Mesenchymal stem cell (in vitro differentiated cells and primary cell): ENCODE measurements around the gene CDCA8.

Experiments
- DNase-seq: peaks from one replicate; pipeline ENCODE4 v3.0.0-alpha.2; 2013
- H2AFZ ChIP-seq: one replicate; pipeline ENCODE4 v1.6.1; 2013; ENCODE audit warnings: low read depth, mild to moderate bottlenecking, control low read depth, inconsistent platforms, low read length, moderate library complexity
- H2AK5ac ChIP-seq: 2 replicates; pipeline ENCODE4 v1.6.1; 2013; ENCODE audit warnings: low read length, moderate library complexity, mild to moderate bottlenecking, inconsistent platforms; ENCODE audit not compliant: severe bottlenecking
- H2BK120ac ChIP-seq: one replicate; pipeline ENCODE4 v1.6.1; 2013; ENCODE audit warnings: low read depth, mild to moderate bottlenecking, inconsistent platforms, low read length, moderate library complexity
- H2BK12ac ChIP-seq, 2 experiments: one replicate each; pipeline ENCODE4 v1.6.1; 2013; ENCODE audit warnings: inconsistent platforms in 2 of 2, low read length in 2 of 2, mild to moderate bottlenecking in 2 of 2, moderate library complexity in 2 of 2, control low read depth in 1 of 2
- H2BK15ac ChIP-seq: one replicate; pipeline ENCODE4 v1.6.1; 2013; ENCODE audit warnings: mild to moderate bottlenecking, low read depth, inconsistent platforms; ENCODE audit not compliant: poor library complexity, severe bottlenecking
- H2BK5ac ChIP-seq: 2 replicates; pipeline ENCODE4 v1.6.1; 2013; ENCODE audit warnings: low read depth, mild to moderate bottlenecking, low read length, control low read depth, inconsistent platforms; ENCODE audit not compliant: poor library complexity, severe bottlenecking
- H3K14ac ChIP-seq, 2 experiments: one replicate each; pipeline ENCODE4 v1.6.1; 2013; ENCODE audit warnings: inconsistent platforms in 2 of 2, low read length in 2 of 2, control low read depth in 1 of 2, mild to moderate bottlenecking in 1 of 2, moderate library complexity in 1 of 2
- H3K18ac ChIP-seq, 2 experiments: one replicate each; pipeline ENCODE4 v1.6.1; 2013; ENCODE audit warnings: inconsistent platforms in 2 of 2, low read length in 2 of 2, control low read depth in 1 of 2, low read depth in 1 of 2, mild to moderate bottlenecking in 1 of 2
- H3K23ac ChIP-seq, 2 experiments: one replicate each; pipeline ENCODE4 v1.6.1; 2013; ENCODE audit warnings: inconsistent platforms in 2 of 2, low read length in 2 of 2, mild to moderate bottlenecking in 2 of 2, moderate library complexity in 2 of 2, control low read depth in 1 of 2
- H3K27ac ChIP-seq: 2 replicates; pipeline ENCODE4 v1.5.1; 2013; ENCODE audit warnings: mild to moderate bottlenecking, moderate library complexity, low read length, control low read depth, inconsistent platforms; ENCODE audit not compliant: poor library complexity, severe bottlenecking
- H3K27me3 ChIP-seq, 2 experiments: 2 replicates each; pipeline versions ENCODE4 v1.6.1 to v1.7.0; 2013; ENCODE audit warnings: low read length in 2 of 2, mild to moderate bottlenecking in 2 of 2, moderate library complexity in 2 of 2, control low read depth in 1 of 2, inconsistent platforms in 1 of 2; ENCODE audit not compliant: control insufficient read depth in 1 of 2, insufficient read depth in 1 of 2
- H3K36me3 ChIP-seq, 2 experiments: 2 replicates each; pipeline versions ENCODE4 v1.6.1 to v1.7.0; 2013; ENCODE audit warnings: low read length in 2 of 2, control low read depth in 1 of 2, inconsistent platforms in 1 of 2, low read depth in 1 of 2, mild to moderate bottlenecking in 1 of 2; ENCODE audit not compliant: insufficient read depth in 2 of 2, control insufficient read depth in 1 of 2
- H3K4ac ChIP-seq, 2 experiments: one replicate each; pipeline ENCODE4 v1.6.1; 2013; ENCODE audit warnings: inconsistent platforms in 2 of 2, low read length in 2 of 2, mild to moderate bottlenecking in 2 of 2, moderate library complexity in 2 of 2, control low read depth in 1 of 2, low read depth in 1 of 2
- H3K4me1 ChIP-seq: 2 replicates; pipeline ENCODE4 v1.6.1; 2013; ENCODE audit warnings: low read depth, low read length, control low read depth; ENCODE audit not compliant: control insufficient read depth, insufficient read depth
- H3K4me2 ChIP-seq: 2 replicates; pipeline ENCODE4 v1.6.1; 2013; ENCODE audit warnings: low read length, mild to moderate bottlenecking, inconsistent platforms; ENCODE audit not compliant: poor library complexity, severe bottlenecking
- H3K4me3 ChIP-seq, 2 experiments: 2 replicates each; pipeline versions ENCODE4 v1.5.1 to v1.7.0; 2013; ENCODE audit warnings: low read length in 2 of 2, mild to moderate bottlenecking in 2 of 2, control low read depth in 1 of 2, low read depth in 1 of 2; ENCODE audit not compliant: insufficient read depth in 1 of 2
- H3K79me1 ChIP-seq: replicated peaks from 2 replicates; pipeline ENCODE4 v1.6.1; 2013; ENCODE audit warnings: mild to moderate bottlenecking, control low read depth, low read length, inconsistent platforms; ENCODE audit not compliant: poor library complexity, severe bottlenecking
- H3K9ac ChIP-seq: 2 replicates; pipeline ENCODE4 v1.7.0; 2013; ENCODE audit warnings: mild to moderate bottlenecking, low read length, moderate library complexity
- H3K9me3 ChIP-seq: 2 replicates; pipeline ENCODE4 v1.7.0; 2013; ENCODE audit warnings: mild to moderate bottlenecking, low read length; ENCODE audit not compliant: control insufficient read depth
- H4K8ac ChIP-seq: one replicate; pipeline ENCODE4 v1.6.1; 2013; ENCODE audit warnings: inconsistent platforms, mild to moderate bottlenecking, low read length, moderate library complexity
- H4K91ac ChIP-seq: one replicate; pipeline ENCODE4 v1.6.1; 2013; ENCODE audit warnings: mild to moderate bottlenecking, low read length, inconsistent platforms
- WGBS: methylation state at CpG from one replicate; pipeline ENCODE4 v1.1.7; 2013; ENCODE audit warnings: mixed read lengths; 5-methylcytosine and 5-hydroxymethylcytosine counted together

CDCA8 gene

GRCh38 chr1:37656026-37656425 is 36.3 kb upstream of the CDCA8 start:
- no peak overlapping the region for H4K91ac ChIP-seq
- H3K14ac ChIP-seq = no peak overlapping the region
- H3K4me1 ChIP-seq = no peaks in the 10 kb centered on the region
- H4K8ac ChIP-seq = no peak overlapping the region
- no peak overlapping the region for H3K18ac ChIP-seq
- H2AK5ac ChIP-seq = no peak overlapping the region
- no peak overlapping the region for H2AFZ ChIP-seq
- H2BK5ac ChIP-seq = no peak overlapping the region
- H3K4me3 ChIP-seq = no peak overlapping the region
- 80% methylated on average over 7 of the region's 7 CpGs for WGBS
- H2BK12ac ChIP-seq = no peak overlapping the region
- no peak overlapping the region for H3K9ac ChIP-seq
- no peak overlapping the region for H3K27ac ChIP-seq
- no peaks in the 10 kb centered on the region for H3K79me1 ChIP-seq
- H3K4ac ChIP-seq = no peak overlapping the region
- no peak overlapping the region for H2BK15ac ChIP-seq
- no peaks in the 10 kb centered on the region for H3K9me3 ChIP-seq
- no peaks in the 10 kb centered on the region for H3K36me3 ChIP-seq
- H3K23ac ChIP-seq = no peak overlapping the region
- H3K4me2 ChIP-seq = no peak overlapping the region
- peaks cover 30 to 67% of the 10 kb centered on the region in 2 experiments for H3K27me3 ChIP-seq
- H2BK120ac ChIP-seq = no peak overlapping the region
- DNase-seq = no peak

DNA sequence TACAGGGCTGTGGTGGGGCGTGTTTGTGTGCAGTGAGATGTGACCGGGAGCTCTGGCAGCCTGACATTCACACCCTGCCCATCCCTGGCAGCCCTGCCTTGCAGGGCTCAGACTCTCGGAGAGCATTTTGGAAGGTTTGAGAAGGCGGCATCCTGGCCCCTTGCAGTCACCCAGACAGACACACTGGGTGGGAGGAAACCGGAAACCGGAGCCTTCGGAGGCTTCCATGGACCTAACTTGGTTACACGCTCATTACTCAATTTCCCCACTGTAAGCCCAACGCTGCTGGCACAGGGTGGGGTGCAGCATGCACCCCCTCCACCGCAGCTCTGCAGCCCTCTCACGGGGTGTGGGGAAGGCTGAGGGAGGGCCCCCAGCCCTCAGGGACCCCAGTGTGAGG is 35.4 kb upstream of the CDCA8 start:
- Histone ChIP-seq H2BK120ac (no peak overlapping the region), H2AFZ (no peak overlapping the region), H3K18ac (no peak overlapping the region), H3K23ac (no peak overlapping the region), H3K79me1 (no peaks in the 10 kb centered on the region), H3K27me3 (peaks cover 36 to 63% of the 10 kb centered on the region in 2 experiments), H4K91ac (no peak overlapping the region), H3K4me1 (no peaks in the 10 kb centered on the region), H3K9me3 (no peaks in the 10 kb centered on the region), H2BK15ac (no peak overlapping the region), H2AK5ac (no peak overlapping the region), H2BK5ac (no peak overlapping the region), H3K4me3 (no peak overlapping the region), H3K27ac (no peak overlapping the region), H3K14ac (no peak overlapping the region), H2BK12ac (no peak overlapping the region), H4K8ac (no peak overlapping the region), H3K9ac (no peak overlapping the region), H3K36me3 (no peaks in the 10 kb centered on the region), H3K4ac (no peak overlapping the region), H3K4me2 (no peak overlapping the region)
- 86% methylated on average over 11 of the region's 11 CpGs for WGBS
- DNase-seq = no peak

- no peak overlapping the region for H3K4me3 ChIP-seq
- no peak overlapping the region for H3K4ac ChIP-seq
- no peak overlapping the region for H3K23ac ChIP-seq
- no peaks in the 10 kb centered on the region for H3K79me1 ChIP-seq
- H3K27me3 ChIP-seq = peaks cover 43 to 61% of the 10 kb centered on the region in 2 experiments
- H4K8ac ChIP-seq = no peak overlapping the region
- H3K9ac ChIP-seq = no peak overlapping the region
- H3K18ac ChIP-seq = no peak overlapping the region
- H3K4me1 ChIP-seq = no peaks in the 10 kb centered on the region
- H2AK5ac ChIP-seq = no peak overlapping the region
- no peak overlapping the region for H2BK120ac ChIP-seq
- H3K4me2 ChIP-seq = no peak overlapping the region
- no peaks in the 10 kb centered on the region for H3K9me3 ChIP-seq
- no peak overlapping the region for H2AFZ ChIP-seq
- no peak overlapping the region for H3K27ac ChIP-seq
- DNase-seq = no peak
- WGBS = 88% methylated on average over 10 of the region's 14 CpGs
- H2BK12ac ChIP-seq = no peak overlapping the region
- no peak overlapping the region for H4K91ac ChIP-seq
- no peak overlapping the region for H3K14ac ChIP-seq
- H3K36me3 ChIP-seq = no peaks in the 10 kb centered on the region
- no peak overlapping the region for H2BK15ac ChIP-seq
- no peak overlapping the region for H2BK5ac ChIP-seq
These were observed 34.5 kb upstream of the CDCA8 start for GRCh38 chr1:37657620-37658412.

DNA sequence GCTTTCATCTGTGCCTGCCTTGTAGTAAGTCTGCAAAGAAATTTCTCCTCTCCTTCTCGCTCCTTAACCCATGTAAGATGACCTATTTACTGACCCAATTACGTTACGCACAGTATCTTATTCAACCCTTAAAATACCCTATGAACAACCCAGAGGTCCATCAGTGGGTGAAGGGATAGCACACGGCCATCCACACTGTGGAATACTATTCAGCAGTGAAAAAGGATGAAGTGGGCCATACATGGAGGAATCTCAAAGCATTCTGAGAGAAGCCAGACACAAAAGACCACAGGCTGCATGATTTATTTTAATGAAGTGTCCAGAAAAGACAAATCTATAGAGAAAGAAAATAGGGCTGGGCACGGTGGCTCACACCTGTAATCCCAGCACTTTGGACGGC is 33.8 kb upstream of the CDCA8 start:
- no peak overlapping the region for H4K91ac ChIP-seq
- WGBS = 84% methylated on average over 6 of the region's 6 CpGs

More for the DNA sequence above, 33.8 kb upstream of the CDCA8 start:
- H3K23ac ChIP-seq = no peak overlapping the region
- peaks cover 43 to 60% of the 10 kb centered on the region in 2 experiments for H3K27me3 ChIP-seq
- H2AK5ac ChIP-seq = no peak overlapping the region
- no peak for DNase-seq
- no peak overlapping the region for H2BK5ac ChIP-seq
- H3K4me3 ChIP-seq = no peak overlapping the region
- H2BK12ac ChIP-seq = no peak overlapping the region
- no peak overlapping the region for H2BK120ac ChIP-seq
- no peak overlapping the region for H3K4ac ChIP-seq
- H3K18ac ChIP-seq = no peak overlapping the region
- H2BK15ac ChIP-seq = no peak overlapping the region
- peaks cover 2% of the 10 kb centered on the region for H3K4me1 ChIP-seq
- H3K79me1 ChIP-seq = no peaks in the 10 kb centered on the region
- H2AFZ ChIP-seq = no peak overlapping the region
- no peak overlapping the region for H3K4me2 ChIP-seq
- H3K27ac ChIP-seq = no peak overlapping the region
- no peaks in the 10 kb centered on the region for H3K9me3 ChIP-seq
- H3K14ac ChIP-seq = no peak overlapping the region
- H3K36me3 ChIP-seq = no peaks in the 10 kb centered on the region
- no peak overlapping the region for H4K8ac ChIP-seq
- H3K9ac ChIP-seq = no peak overlapping the region
